ENCODE data around the gene LLPH.

LLPH gene

DNA sequence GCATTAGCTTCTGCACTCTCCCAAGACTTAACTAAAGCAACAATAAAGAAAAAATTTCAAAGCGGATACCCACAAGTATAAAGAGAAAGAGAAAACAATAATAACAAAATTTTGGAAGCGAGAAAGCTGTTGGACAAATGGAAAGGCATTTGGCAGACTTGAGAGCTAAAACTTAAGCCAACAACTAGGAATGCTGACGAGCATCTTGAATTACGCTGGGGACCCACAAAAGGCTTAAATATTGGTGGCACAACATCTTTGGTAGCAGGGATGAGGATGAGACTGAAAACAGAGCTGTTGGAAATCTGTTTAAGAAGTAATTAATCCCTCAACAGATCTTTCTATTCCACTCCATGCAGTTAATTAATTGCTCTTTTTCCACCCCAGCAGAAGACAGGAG, 49.8 kb downstream of the LLPH start:
- DNase-seq (ENCODE audit: low spot score) = no peak
- POLR2A ChIA-PET (ENCODE audit: low non-redundant PET) = no interaction called here
- H3K27ac ChIP-seq = no peak overlapping the region
- TF ChIP-seq CTCF (conservative IDR thresholded peaks at IDR 0.05; ENCODE audit: low read depth) = no peak
- CTCF ChIA-PET = interaction anchor here (0.7 kb wide), 1 partner anchor 258 kb away, joined by 3 read pairs; no protein-coding TSS in a partner anchor

- POLR2A ChIA-PET (ENCODE audit: low non-redundant PET) = no interaction called here
- CTCF ChIA-PET = no interaction called here
- TF ChIP-seq CTCF (conservative IDR thresholded peaks at IDR 0.05; ENCODE audit: low read depth) = no peak
- no peak overlapping the region for H3K27ac ChIP-seq
- no peak for DNase-seq (ENCODE audit: low spot score)
Measured at GRCh38 chr12:66077542-66077941, 53.0 kb downstream of the LLPH start.

DNA sequence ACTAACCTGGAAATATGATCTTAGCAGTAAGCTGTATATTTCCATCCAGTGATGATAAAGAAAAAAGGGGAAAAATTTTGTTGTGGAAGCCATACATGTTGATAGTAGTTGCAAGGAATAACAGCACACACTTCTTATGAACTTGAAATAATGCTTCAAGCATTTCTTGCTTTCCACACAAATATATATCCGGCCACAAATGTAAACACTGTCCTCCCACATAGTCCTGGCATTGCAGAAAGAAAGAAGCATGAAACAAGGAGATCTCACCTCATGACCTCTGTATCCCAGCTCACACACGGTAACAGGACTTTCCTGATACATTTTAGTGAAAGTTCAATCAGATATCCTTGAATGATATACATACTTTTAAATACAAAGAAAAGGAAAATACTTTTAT, 56.0 kb downstream of the LLPH start:
- no peak for DNase-seq (ENCODE audit: low spot score)
- no peak overlapping the region for H3K27ac ChIP-seq
- ChIA-PET POLR2A (ENCODE audit: low non-redundant PET) (no interaction called here), CTCF (no interaction called here)
- no peak for TF ChIP-seq CTCF (conservative IDR thresholded peaks at IDR 0.05; ENCODE audit: low read depth)

GRCh38 chr12:66072566-66072965, 58.0 kb downstream of the LLPH start:
- POLR2A ChIA-PET (ENCODE audit: low non-redundant PET) = no interaction called here
- no peak for TF ChIP-seq CTCF (conservative IDR thresholded peaks at IDR 0.05; ENCODE audit: low read depth)
- CTCF ChIA-PET = interaction anchor here (0.5 kb wide), 1 partner anchor 10 kb away, joined by 9 read pairs; no protein-coding TSS in a partner anchor
- H3K27ac ChIP-seq = no peak overlapping the region
- DNase-seq (ENCODE audit: low spot score) = no peak

- CTCF ChIA-PET = no interaction called here
- DNase-seq (ENCODE audit: low spot score) = no peak
- POLR2A ChIA-PET (ENCODE audit: low non-redundant PET) = no interaction called here
- no peak overlapping the region for H3K27ac ChIP-seq
- TF ChIP-seq CTCF (conservative IDR thresholded peaks at IDR 0.05; ENCODE audit: low read depth) = no peak
Measured at GRCh38 chr12:66072135-66072534, 58.4 kb downstream of the LLPH start.

DNA sequence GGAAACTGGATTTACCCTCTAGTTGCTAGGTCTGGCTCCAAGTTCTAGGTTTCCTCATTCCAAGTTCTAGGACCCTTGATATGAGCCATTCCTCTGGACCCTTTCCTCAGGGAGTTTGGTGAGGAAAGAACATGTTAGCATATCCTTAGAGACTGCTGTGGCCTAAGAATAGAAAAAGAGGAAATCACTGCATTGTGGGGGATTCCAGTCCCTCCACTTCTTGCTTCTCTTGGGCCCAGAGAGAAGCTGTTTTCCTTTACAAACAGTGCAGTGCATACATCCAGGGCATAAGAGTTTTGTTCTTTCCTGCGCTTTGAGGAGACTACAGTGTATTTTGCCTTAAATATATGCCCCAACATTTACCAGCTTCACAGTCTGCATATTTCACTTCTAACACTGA, 59.0 kb downstream of the LLPH start:
- POLR2A ChIA-PET (ENCODE audit: low non-redundant PET) = no interaction called here
- CTCF ChIA-PET = no interaction called here
- no peak overlapping the region for H3K27ac ChIP-seq
- no peak for TF ChIP-seq CTCF (conservative IDR thresholded peaks at IDR 0.05; ENCODE audit: low read depth)
- DNase-seq (ENCODE audit: low spot score) = no peak

Data from RWPE1 (cell line).